Astrocyte (in vitro differentiated cells and primary cell): ENCODE measurements around the gene DPH2. TPM values are rescaled to one million over a fixed set of nuclear protein-coding genes. Genes with fewer than 3 reads are reported as not detected.
A peak's percentile ranks its signal among the peaks of the same experiment; 100 is the strongest.

Experiments
- DNase-seq: peaks from one replicate; pipeline ENCODE4 v3.0.0-alpha.2; 2010; ENCODE audit warnings: low read depth
- FAIRE-seq: peaks from 2 replicates; lab custom pipeline; 2011; peaks lifted over from hg19 to GRCh38; lab: Jason Lieb, UNC
- H2AFZ ChIP-seq: 2 replicates; pipeline ENCODE4 v1.6.0; 2012; ENCODE audit warnings: low read depth, low read length, inconsistent platforms
- H3K27ac ChIP-seq: 2 replicates; pipeline ENCODE4 v1.5.1; 2011; ENCODE audit warnings: low read depth, low read length, inconsistent platforms
- H3K27me3 ChIP-seq: 2 replicates; pipeline ENCODE4 v1.6.0; 2011; ENCODE audit warnings: low read length, inconsistent platforms; ENCODE audit not compliant: insufficient read depth
- H3K36me3 ChIP-seq: 2 replicates; pipeline ENCODE4 v1.5.1; 2011; ENCODE audit warnings: low read length, inconsistent platforms; ENCODE audit not compliant: insufficient read depth
- H3K4me1 ChIP-seq: 2 replicates; pipeline ENCODE4 v1.5.1; 2011; ENCODE audit warnings: low read length, inconsistent platforms; ENCODE audit not compliant: insufficient read depth
- H3K4me2 ChIP-seq: 2 replicates; pipeline ENCODE4 v1.6.0; 2012; ENCODE audit warnings: low read length, inconsistent platforms
- H3K4me3 ChIP-seq: 2 replicates; pipeline ENCODE4 v1.5.1; 2011; ENCODE audit warnings: low read depth, mild to moderate bottlenecking, low read length, inconsistent platforms; ENCODE audit not compliant: insufficient read depth
- H3K79me2 ChIP-seq: 2 replicates; pipeline ENCODE4 v1.6.0; 2012; ENCODE audit warnings: mild to moderate bottlenecking, low read length, inconsistent platforms; ENCODE audit not compliant: insufficient read depth
- H3K9ac ChIP-seq: 2 replicates; pipeline ENCODE4 v1.6.0; 2012; ENCODE audit warnings: mild to moderate bottlenecking, low read length, inconsistent platforms
- H3K9me3 ChIP-seq: 2 replicates; pipeline ENCODE4 v1.5.1; 2012; ENCODE audit warnings: low read depth, mild to moderate bottlenecking, low read length, inconsistent platforms; ENCODE audit not compliant: insufficient read depth
- H4K20me1 ChIP-seq: 2 replicates; pipeline ENCODE4 v1.6.0; 2012; ENCODE audit warnings: low read length, inconsistent platforms; ENCODE audit not compliant: insufficient read depth
- H3K27ac Mint-ChIP-seq: one replicate; pipeline ENCODE4 v1.8.0; 2021; ENCODE audit warnings: mild to moderate bottlenecking, mixed read lengths; ENCODE audit not compliant: unreplicated experiment
- H3K27me3 Mint-ChIP-seq: one replicate; pipeline ENCODE4 v1.8.0; 2021; ENCODE audit warnings: low read depth, mixed read lengths; ENCODE audit not compliant: unreplicated experiment
- H3K36me3 Mint-ChIP-seq: one replicate; pipeline ENCODE4 v1.8.0; 2021; ENCODE audit warnings: low read depth, mixed read lengths; ENCODE audit not compliant: unreplicated experiment
- H3K4me1 Mint-ChIP-seq: one replicate; pipeline ENCODE4 v1.8.0; 2021; ENCODE audit warnings: low read depth, mixed read lengths; ENCODE audit not compliant: unreplicated experiment
- H3K4me3 Mint-ChIP-seq: one replicate; pipeline ENCODE4 v1.8.0; 2021; ENCODE audit warnings: mild to moderate bottlenecking, moderate library complexity, mixed read lengths; ENCODE audit not compliant: unreplicated experiment
- H3K9me3 Mint-ChIP-seq: one replicate; pipeline ENCODE4 v1.8.0; 2021; ENCODE audit warnings: mild to moderate bottlenecking, mixed read lengths; ENCODE audit not compliant: unreplicated experiment
- EZH2 ChIP-seq: IDR thresholded peaks from 2 replicates; pipeline ENCODE4 v1.6.1; 2012; ENCODE audit warnings: mild to moderate bottlenecking, low read length, inconsistent platforms; ENCODE audit not compliant: insufficient read depth
- total RNA-seq: library from RNA; stranded (reverse); gene quantifications from 2 replicates; pipeline ENCODE4 v1.2.1, GENCODE V29; 2021
- TF ChIP-seq, protein P1 (sequence below): IDR thresholded peaks from 2 replicates; pipeline ENCODE4 v1.5.1; 2011; ENCODE audit warnings: low read depth, mild to moderate bottlenecking, inconsistent platforms, low read length, moderate library complexity; ENCODE audit not compliant: insufficient read depth

The DPH2 gene
- total RNA-seq, 1 donor from 2014 or later, result 31.6 TPM

DNA sequence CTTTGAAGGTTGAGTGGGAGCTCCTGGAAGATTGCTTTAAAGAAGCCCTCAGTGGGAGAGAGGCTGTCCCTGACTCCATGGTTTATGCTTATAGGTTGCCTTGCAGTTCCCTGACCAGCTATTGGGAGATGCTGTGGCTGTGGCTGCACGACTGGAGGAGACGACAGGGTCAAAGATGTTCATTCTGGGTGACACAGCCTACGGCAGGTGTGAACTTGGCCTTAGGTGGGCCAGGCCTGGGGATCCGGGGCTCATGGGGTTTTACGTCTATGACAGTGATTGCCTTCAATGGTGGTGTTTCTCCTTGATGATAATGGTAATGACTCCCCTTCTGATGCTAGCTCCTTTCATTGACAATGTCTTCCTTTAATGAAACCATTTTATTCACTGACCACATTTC, 692 bp downstream of the DPH2 start:
- H3K9me3 Mint-ChIP-seq, result no peaks in the 10 kb centered on the region
- Histone ChIP-seq H3K27ac (no peak overlapping the region), H3K4me2 (peak overlapping the region; percentile 95), H3K9me3 (no peaks in the 10 kb centered on the region), H2AFZ (peak overlapping the region; percentile 74), H3K4me1 (peaks cover 14% of the 10 kb centered on the region), H3K79me2 (peaks cover 25% of the 10 kb centered on the region), H3K9ac (peak overlapping the region; percentile 85), H3K27me3 (no peaks in the 10 kb centered on the region), H3K36me3 (peaks cover 3% of the 10 kb centered on the region), H4K20me1 (peaks cover 12% of the 10 kb centered on the region), H3K4me3 (peak overlapping the region; percentile 97)
- peak overlapping the region; percentile 70 for H3K27ac Mint-ChIP-seq
- H3K36me3 Mint-ChIP-seq, result peaks cover 14% of the 10 kb centered on the region
- no peaks in the 10 kb centered on the region for H3K27me3 Mint-ChIP-seq
- FAIRE-seq (no peak), DNase-seq (no peak)
- peaks cover 6% of the 10 kb centered on the region for H3K4me1 Mint-ChIP-seq
- no peak for TF ChIP-seq EZH2
- TF ChIP-seq, protein P1, sequence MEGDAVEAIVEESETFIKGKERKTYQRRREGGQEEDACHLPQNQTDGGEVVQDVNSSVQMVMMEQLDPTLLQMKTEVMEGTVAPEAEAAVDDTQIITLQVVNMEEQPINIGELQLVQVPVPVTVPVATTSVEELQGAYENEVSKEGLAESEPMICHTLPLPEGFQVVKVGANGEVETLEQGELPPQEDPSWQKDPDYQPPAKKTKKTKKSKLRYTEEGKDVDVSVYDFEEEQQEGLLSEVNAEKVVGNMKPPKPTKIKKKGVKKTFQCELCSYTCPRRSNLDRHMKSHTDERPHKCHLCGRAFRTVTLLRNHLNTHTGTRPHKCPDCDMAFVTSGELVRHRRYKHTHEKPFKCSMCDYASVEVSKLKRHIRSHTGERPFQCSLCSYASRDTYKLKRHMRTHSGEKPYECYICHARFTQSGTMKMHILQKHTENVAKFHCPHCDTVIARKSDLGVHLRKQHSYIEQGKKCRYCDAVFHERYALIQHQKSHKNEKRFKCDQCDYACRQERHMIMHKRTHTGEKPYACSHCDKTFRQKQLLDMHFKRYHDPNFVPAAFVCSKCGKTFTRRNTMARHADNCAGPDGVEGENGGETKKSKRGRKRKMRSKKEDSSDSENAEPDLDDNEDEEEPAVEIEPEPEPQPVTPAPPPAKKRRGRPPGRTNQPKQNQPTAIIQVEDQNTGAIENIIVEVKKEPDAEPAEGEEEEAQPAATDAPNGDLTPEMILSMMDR, result no peak
- peak overlapping the region; percentile 96 for H3K4me3 Mint-ChIP-seq

DNA sequence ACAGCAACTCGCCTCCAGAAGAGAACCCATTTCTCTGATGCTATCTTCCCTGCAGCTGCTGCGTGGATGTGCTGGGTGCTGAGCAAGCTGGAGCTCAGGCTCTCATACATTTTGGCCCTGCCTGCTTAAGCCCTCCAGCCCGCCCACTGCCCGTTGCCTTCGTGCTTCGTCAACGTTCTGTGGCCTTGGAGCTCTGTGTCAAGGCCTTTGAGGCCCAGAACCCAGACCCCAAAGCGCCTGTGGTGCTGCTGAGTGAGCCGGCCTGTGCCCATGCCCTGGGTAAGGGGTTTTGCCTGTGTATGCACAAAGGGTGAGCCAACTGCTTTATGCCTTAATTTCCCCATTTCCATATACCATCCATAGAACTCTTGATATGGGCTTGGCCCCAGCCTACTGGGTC, 1.1 kb downstream of the DPH2 start:
- no peak for DNase-seq
- Histone ChIP-seq H3K79me2 (peaks cover 29% of the 10 kb centered on the region), H3K27me3 (no peaks in the 10 kb centered on the region), H2AFZ (no peak overlapping the region), H3K4me2 (peak overlapping the region; percentile 95), H3K27ac (no peak overlapping the region), H3K9me3 (no peaks in the 10 kb centered on the region), H4K20me1 (peaks cover 12% of the 10 kb centered on the region), H3K4me1 (peaks cover 18% of the 10 kb centered on the region), H3K4me3 (peak overlapping the region; percentile 97), H3K36me3 (peaks cover 3% of the 10 kb centered on the region), H3K9ac (peak overlapping the region; percentile 85)
- TF ChIP-seq, protein P1, result no peak
- TF ChIP-seq EZH2, result no peak
- Mint-ChIP-seq H3K4me1 (peaks cover 8% of the 10 kb centered on the region), H3K9me3 (no peaks in the 10 kb centered on the region), H3K4me3 (peak overlapping the region; percentile 96), H3K36me3 (peaks cover 14% of the 10 kb centered on the region), H3K27me3 (no peaks in the 10 kb centered on the region), H3K27ac (no peak overlapping the region)
- no peak for FAIRE-seq

DNA sequence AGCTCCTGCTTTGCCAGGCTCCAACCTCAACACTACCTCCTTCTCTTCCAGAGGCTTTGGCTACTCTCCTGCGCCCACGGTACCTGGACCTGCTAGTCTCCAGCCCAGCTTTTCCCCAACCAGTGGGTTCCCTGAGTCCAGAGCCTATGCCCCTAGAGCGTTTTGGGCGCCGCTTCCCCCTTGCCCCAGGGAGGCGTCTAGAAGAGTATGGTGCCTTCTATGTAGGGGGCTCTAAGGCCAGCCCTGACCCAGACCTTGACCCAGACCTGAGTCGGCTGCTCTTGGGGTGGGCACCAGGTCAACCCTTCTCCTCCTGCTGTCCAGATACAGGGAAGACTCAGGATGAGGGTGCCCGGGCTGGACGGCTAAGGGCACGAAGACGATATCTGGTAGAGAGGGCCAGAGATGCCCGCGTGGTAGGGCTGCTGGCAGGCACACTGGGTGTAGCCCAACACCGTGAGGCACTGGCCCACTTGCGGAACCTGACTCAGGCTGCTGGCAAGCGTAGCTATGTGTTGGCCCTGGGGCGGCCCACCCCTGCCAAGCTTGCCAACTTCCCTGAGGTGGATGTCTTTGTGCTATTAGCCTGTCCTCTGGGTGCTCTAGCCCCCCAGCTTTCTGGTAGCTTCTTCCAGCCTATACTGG, 1.6 kb downstream of the DPH2 start:
- no peaks in the 10 kb centered on the region for H3K27me3 ChIP-seq
- peaks cover 34% of the 10 kb centered on the region for H3K79me2 ChIP-seq
- FAIRE-seq, result no peak
- no peak overlapping the region for H3K27ac Mint-ChIP-seq
- peaks cover 23% of the 10 kb centered on the region for H3K4me1 ChIP-seq
- no peaks in the 10 kb centered on the region for H3K27me3 Mint-ChIP-seq
- peaks cover 17% of the 10 kb centered on the region for H4K20me1 ChIP-seq
- peak overlapping the region; percentile 95 for H3K4me2 ChIP-seq
- H2AFZ ChIP-seq, result no peak overlapping the region
- peaks cover 14% of the 10 kb centered on the region for H3K36me3 Mint-ChIP-seq
- H3K36me3 ChIP-seq, result peaks cover 7% of the 10 kb centered on the region
- no peak overlapping the region for H3K9ac ChIP-seq
- H3K9me3 ChIP-seq, result no peaks in the 10 kb centered on the region
- no peak overlapping the region for H3K27ac ChIP-seq
- H3K9me3 Mint-ChIP-seq, result no peaks in the 10 kb centered on the region
- no peak for TF ChIP-seq EZH2
- TF ChIP-seq, protein P1, result no peak
- no peak overlapping the region for H3K4me3 ChIP-seq
- no peak for DNase-seq
- peak overlapping the region; percentile 96 for H3K4me3 Mint-ChIP-seq
- peaks cover 12% of the 10 kb centered on the region for H3K4me1 Mint-ChIP-seq
